CD4-positive, alpha-beta T cell treated with Interleukin-15 for 4 hours (primary cell): ENCODE measurements around the gene CACNA1A.

Experiments used
- DNase-seq: peaks from one replicate; pipeline ENCODE4 v3.0.0-alpha.2; 2020; ENCODE audit warnings: low spot score

CACNA1A gene

GRCh38 chr19:13309864-13310263 is 196.4 kb downstream of the CACNA1A start:
- no peak for DNase-seq

- no peak for DNase-seq
Observed at GRCh38 chr19:13303381-13304129, 202.7 kb downstream of the CACNA1A start.

- DNase-seq = no peak
Observed at GRCh38 chr19:13302526-13303270, 203.6 kb downstream of the CACNA1A start.

GRCh38 chr19:13301627-13302334 is 204.5 kb downstream of the CACNA1A start:
- no peak for DNase-seq

- no peak for DNase-seq
Observed at GRCh38 chr19:13300421-13301030, 205.8 kb downstream of the CACNA1A start.

- no peak for DNase-seq
Observed at GRCh38 chr19:13299838-13300237, 206.4 kb downstream of the CACNA1A start.

- DNase-seq = no peak
Observed at GRCh38 chr19:13298565-13299481, 207.5 kb downstream of the CACNA1A start.

- no peak for DNase-seq
Observed at GRCh38 chr19:13297023-13297422, 209.3 kb downstream of the CACNA1A start.

- no peak for DNase-seq
Observed at GRCh38 chr19:13294812-13295567, 211.3 kb downstream of the CACNA1A start.

- no peak for DNase-seq
Observed at GRCh38 chr19:13291913-13292312, 214.4 kb downstream of the CACNA1A start.

- no peak for DNase-seq
Observed at GRCh38 chr19:13290741-13291140, 215.5 kb downstream of the CACNA1A start.

- no peak for DNase-seq
Observed at GRCh38 chr19:13289295-13289694, 217.0 kb downstream of the CACNA1A start.

- no peak for DNase-seq
Observed at GRCh38 chr19:13286195-13286985, 219.9 kb downstream of the CACNA1A start.

- DNase-seq = no peak
Observed at GRCh38 chr19:13284929-13285928, 221.1 kb downstream of the CACNA1A start.

GRCh38 chr19:13283871-13284270 is 222.4 kb downstream of the CACNA1A start:
- DNase-seq = no peak

GRCh38 chr19:13282486-13283065 is 223.7 kb downstream of the CACNA1A start:
- DNase-seq = no peak

- DNase-seq = no peak
Observed at GRCh38 chr19:13281567-13282291, 224.6 kb downstream of the CACNA1A start.
